ENCODE measurements around the gene ZSCAN26.

ZSCAN26 gene

GRCh38 chr6:28235912-28236452, 31.0 kb upstream of the ZSCAN26 start:
- Histone ChIP-seq H3K36me3 (ENCODE audit: control insufficient read depth in 2 of 2, insufficient read depth in 2 of 2, low read length in 2 of 2) (peaks cover 17 to 20% of the 10 kb centered on the region in 2 donors), H3K9me3 (ENCODE audit: control insufficient read depth in 2 of 2, low read length in 2 of 2) (no peaks in the 10 kb centered on the region), H3K27ac (ENCODE audit: low read depth in 2 of 2, low read length in 2 of 2) (no peak overlapping the region), H3K9ac (ENCODE audit: low read depth in 1 of 2, low read length in 2 of 2) (no peak overlapping the region), H3K4me1 (ENCODE audit: control insufficient read depth in 2 of 2, insufficient read depth in 2 of 2, low read length in 2 of 2) (no peaks in the 10 kb centered on the region), H3K27me3 (ENCODE audit: control insufficient read depth in 2 of 2, insufficient read depth in 2 of 2, low read length in 2 of 2) (no peaks in the 10 kb centered on the region), H3K4me3 (ENCODE audit: low read length in 2 of 2) (no peak overlapping the region)

GRCh38 chr6:28239636-28240035, 27.3 kb upstream of the ZSCAN26 start:
- Histone ChIP-seq H3K4me3 (ENCODE audit: low read length in 2 of 2) (no peak overlapping the region), H3K36me3 (ENCODE audit: control insufficient read depth in 2 of 2, insufficient read depth in 2 of 2, low read length in 2 of 2) (peaks cover 2 to 5% of the 10 kb centered on the region in 2 donors), H3K27me3 (ENCODE audit: control insufficient read depth in 2 of 2, insufficient read depth in 2 of 2, low read length in 2 of 2) (no peaks in the 10 kb centered on the region), H3K27ac (ENCODE audit: low read depth in 2 of 2, low read length in 2 of 2) (no peak overlapping the region), H3K4me1 (ENCODE audit: control insufficient read depth in 2 of 2, insufficient read depth in 2 of 2, low read length in 2 of 2) (no peaks in the 10 kb centered on the region), H3K9ac (ENCODE audit: low read depth in 1 of 2, low read length in 2 of 2) (no peak overlapping the region), H3K9me3 (ENCODE audit: control insufficient read depth in 2 of 2, low read length in 2 of 2) (no peaks in the 10 kb centered on the region)

- Histone ChIP-seq H3K27me3 (ENCODE audit: control insufficient read depth in 2 of 2, insufficient read depth in 2 of 2, low read length in 2 of 2) (no peaks in the 10 kb centered on the region), H3K36me3 (ENCODE audit: control insufficient read depth in 2 of 2, insufficient read depth in 2 of 2, low read length in 2 of 2) (peaks cover under 1 to 13% of the 10 kb centered on the region in 2 donors), H3K9me3 (ENCODE audit: control insufficient read depth in 2 of 2, low read length in 2 of 2) (no peaks in the 10 kb centered on the region), H3K9ac (ENCODE audit: low read depth in 1 of 2, low read length in 2 of 2) (no peak overlapping the region), H3K27ac (ENCODE audit: low read depth in 2 of 2, low read length in 2 of 2) (no peak overlapping the region), H3K4me1 (ENCODE audit: control insufficient read depth in 2 of 2, insufficient read depth in 2 of 2, low read length in 2 of 2) (no peaks in the 10 kb centered on the region), H3K4me3 (ENCODE audit: low read length in 2 of 2) (no peak overlapping the region)
These were observed 26.5 kb upstream of the ZSCAN26 start for GRCh38 chr6:28240471-28240870.

GRCh38 chr6:28243946-28244345, 23.0 kb upstream of the ZSCAN26 start:
- no peaks in the 10 kb centered on the region for H3K4me1 ChIP-seq (ENCODE audit: control insufficient read depth in 2 of 2, insufficient read depth in 2 of 2, low read length in 2 of 2)
- H3K27me3 ChIP-seq (ENCODE audit: control insufficient read depth in 2 of 2, insufficient read depth in 2 of 2, low read length in 2 of 2), result no peaks in the 10 kb centered on the region
- H3K9ac ChIP-seq (ENCODE audit: low read depth in 1 of 2, low read length in 2 of 2), result no peak overlapping the region
- H3K27ac ChIP-seq (ENCODE audit: low read depth in 2 of 2, low read length in 2 of 2), result no peak overlapping the region
- H3K9me3 ChIP-seq (ENCODE audit: control insufficient read depth in 2 of 2, low read length in 2 of 2), result no peaks in the 10 kb centered on the region
- H3K4me3 ChIP-seq (ENCODE audit: low read length in 2 of 2), result no peak overlapping the region
- peaks cover 15 to 37% of the 10 kb centered on the region in 2 donors for H3K36me3 ChIP-seq (ENCODE audit: control insufficient read depth in 2 of 2, insufficient read depth in 2 of 2, low read length in 2 of 2)

GRCh38 chr6:28245206-28245941, 21.6 kb upstream of the ZSCAN26 start:
- Histone ChIP-seq H3K36me3 (ENCODE audit: control insufficient read depth in 2 of 2, insufficient read depth in 2 of 2, low read length in 2 of 2) (peaks cover 15 to 37% of the 10 kb centered on the region in 2 donors), H3K9me3 (ENCODE audit: control insufficient read depth in 2 of 2, low read length in 2 of 2) (no peaks in the 10 kb centered on the region), H3K27me3 (ENCODE audit: control insufficient read depth in 2 of 2, insufficient read depth in 2 of 2, low read length in 2 of 2) (no peaks in the 10 kb centered on the region), H3K4me3 (ENCODE audit: low read length in 2 of 2) (no peak overlapping the region), H3K9ac (ENCODE audit: low read depth in 1 of 2, low read length in 2 of 2) (no peak overlapping the region), H3K4me1 (ENCODE audit: control insufficient read depth in 2 of 2, insufficient read depth in 2 of 2, low read length in 2 of 2) (no peaks in the 10 kb centered on the region), H3K27ac (ENCODE audit: low read depth in 2 of 2, low read length in 2 of 2) (no peak overlapping the region)

GRCh38 chr6:28248916-28249315, 18.0 kb upstream of the ZSCAN26 start:
- Histone ChIP-seq H3K9ac (ENCODE audit: low read depth in 1 of 2, low read length in 2 of 2) (no peak overlapping the region), H3K4me1 (ENCODE audit: control insufficient read depth in 2 of 2, insufficient read depth in 2 of 2, low read length in 2 of 2) (peaks cover 3 to 11% of the 10 kb centered on the region in 2 donors), H3K9me3 (ENCODE audit: control insufficient read depth in 2 of 2, low read length in 2 of 2) (no peaks in the 10 kb centered on the region), H3K27ac (ENCODE audit: low read depth in 2 of 2, low read length in 2 of 2) (no peak overlapping the region), H3K36me3 (ENCODE audit: control insufficient read depth in 2 of 2, insufficient read depth in 2 of 2, low read length in 2 of 2) (peaks cover 15 to 37% of the 10 kb centered on the region in 2 donors), H3K27me3 (ENCODE audit: control insufficient read depth in 2 of 2, insufficient read depth in 2 of 2, low read length in 2 of 2) (no peaks in the 10 kb centered on the region), H3K4me3 (ENCODE audit: low read length in 2 of 2) (no peak overlapping the region)

- Histone ChIP-seq H3K27ac (ENCODE audit: low read depth in 2 of 2, low read length in 2 of 2) (no peak overlapping the region), H3K4me1 (ENCODE audit: control insufficient read depth in 2 of 2, insufficient read depth in 2 of 2, low read length in 2 of 2) (peaks cover 3 to 11% of the 10 kb centered on the region in 2 donors), H3K36me3 (ENCODE audit: control insufficient read depth in 2 of 2, insufficient read depth in 2 of 2, low read length in 2 of 2) (peaks cover 12 to 21% of the 10 kb centered on the region in 2 donors), H3K9me3 (ENCODE audit: control insufficient read depth in 2 of 2, low read length in 2 of 2) (no peaks in the 10 kb centered on the region), H3K27me3 (ENCODE audit: control insufficient read depth in 2 of 2, insufficient read depth in 2 of 2, low read length in 2 of 2) (no peaks in the 10 kb centered on the region), H3K4me3 (ENCODE audit: low read length in 2 of 2) (peak overlapping the region in 1 of 2 donors; percentile 88), H3K9ac (ENCODE audit: low read depth in 1 of 2, low read length in 2 of 2) (no peak overlapping the region)
These were observed 16.2 kb upstream of the ZSCAN26 start for GRCh38 chr6:28250747-28251146.

- peak overlapping the region; percentile 55 to 82 for H3K9ac ChIP-seq (ENCODE audit: low read depth in 1 of 2, low read length in 2 of 2)
- H3K9me3 ChIP-seq (ENCODE audit: control insufficient read depth in 2 of 2, low read length in 2 of 2), result no peaks in the 10 kb centered on the region
- peaks cover 3 to 13% of the 10 kb centered on the region in 2 donors for H3K36me3 ChIP-seq (ENCODE audit: control insufficient read depth in 2 of 2, insufficient read depth in 2 of 2, low read length in 2 of 2)
- peak overlapping the region; percentile 84 to 88 for H3K4me3 ChIP-seq (ENCODE audit: low read length in 2 of 2)
- H3K27me3 ChIP-seq (ENCODE audit: control insufficient read depth in 2 of 2, insufficient read depth in 2 of 2, low read length in 2 of 2), result no peaks in the 10 kb centered on the region
- peaks cover 3 to 11% of the 10 kb centered on the region in 2 donors for H3K4me1 ChIP-seq (ENCODE audit: control insufficient read depth in 2 of 2, insufficient read depth in 2 of 2, low read length in 2 of 2)
- peak overlapping the region in 1 of 2 donors; percentile 25 for H3K27ac ChIP-seq (ENCODE audit: low read depth in 2 of 2, low read length in 2 of 2)
These were observed 15.3 kb upstream of the ZSCAN26 start for GRCh38 chr6:28251661-28252008.

GRCh38 chr6:28252009-28252975, 14.7 kb upstream of the ZSCAN26 start, which contains the start of gene ZKSCAN4:
TSS of gene ZKSCAN4 (minus strand) at chr6:28252269. CDS start at chr6:28251980, 289 bp downstream.
- Histone ChIP-seq H3K36me3 (ENCODE audit: control insufficient read depth in 2 of 2, insufficient read depth in 2 of 2, low read length in 2 of 2) (peaks cover 0 to 8% of the 10 kb centered on the region in 2 donors), H3K9ac (ENCODE audit: low read depth in 1 of 2, low read length in 2 of 2) (peak within 1 kb of the TSS; percentile 55 to 82), H3K27ac (ENCODE audit: low read depth in 2 of 2, low read length in 2 of 2) (peak within 1 kb of the TSS; percentile 24 to 25), H3K4me1 (ENCODE audit: control insufficient read depth in 2 of 2, insufficient read depth in 2 of 2, low read length in 2 of 2) (peaks cover 3 to 11% of the 10 kb centered on the region in 2 donors), H3K27me3 (ENCODE audit: control insufficient read depth in 2 of 2, insufficient read depth in 2 of 2, low read length in 2 of 2) (no peaks in the 10 kb centered on the region), H3K4me3 (ENCODE audit: low read length in 2 of 2) (peak within 1 kb of the TSS; percentile 84 to 88), H3K9me3 (ENCODE audit: control insufficient read depth in 2 of 2, low read length in 2 of 2) (no peaks in the 10 kb centered on the region)
